Lower lobe of right lung (tissue), 2 donors: Measurements from ENCODE around the gene PDZRN4. TPM values are rescaled to one million over a fixed set of nuclear protein-coding genes. Genes with fewer than 3 reads are reported as not detected.

Experiments
- ATAC-seq, 2 donors: fragments of 200-7000 bp; cut with Tn5 transposase; one replicate each; pipeline ENCODE4 v1.9.1; 2020 to 2022; ENCODE audit warnings: mild to moderate bottlenecking in 2 of 2, moderate library complexity in 2 of 2
- DNase-seq: peaks from one replicate; pipeline ENCODE4 v3.0.0-alpha.2; 2020
- H3K27ac ChIP-seq: fragments of 200-600 bp; one replicate; pipeline ENCODE4 v1.8.0; 2022
- H3K27me3 ChIP-seq: fragments of 200-600 bp; one replicate; pipeline ENCODE4 v1.8.0; 2022; ENCODE audit warnings: low read depth
- H3K36me3 ChIP-seq: fragments of 200-600 bp; one replicate; pipeline ENCODE4 v1.8.0; 2022; ENCODE audit warnings: mild to moderate bottlenecking
- H3K4me1 ChIP-seq: fragments of 200-600 bp; one replicate; pipeline ENCODE4 v1.8.0; 2022
- H3K4me3 ChIP-seq: fragments of 200-600 bp; one replicate; pipeline ENCODE4 v1.8.0; 2022; ENCODE audit warnings: mild to moderate bottlenecking
- H3K9me3 ChIP-seq: fragments of 200-600 bp; one replicate; pipeline ENCODE4 v1.8.0; 2022
- intact Hi-C: fragments of 100-400 bp; cut with DNase I; formaldehyde crosslinking; loops from one replicate; pipeline ENCODE4 v1.11.0; 2022
- total RNA-seq: library from RNA; stranded (reverse); fragmentation: NEBNext Ultra II Directional; extraction: Animal tissue kit (Norgen Biotek cat#: 25700); gene quantifications from one replicate; pipeline ENCODE4 v1.2.1, GENCODE V29; 2021
- TF ChIP-seq, protein P1 (sequence below): fragments of 200-600 bp; IDR thresholded peaks from one replicate; pipeline ENCODE4 v1.8.0; 2022; ENCODE audit warnings: antibody characterized with exemption, mild to moderate bottlenecking
- donor health status: DM: no; HTN: yes; CAD: no; lungs with severe emphysema.

Gene PDZRN4
- total RNA-seq, 1 donor from 2014 or later, result 1.6 TPM

DNA sequence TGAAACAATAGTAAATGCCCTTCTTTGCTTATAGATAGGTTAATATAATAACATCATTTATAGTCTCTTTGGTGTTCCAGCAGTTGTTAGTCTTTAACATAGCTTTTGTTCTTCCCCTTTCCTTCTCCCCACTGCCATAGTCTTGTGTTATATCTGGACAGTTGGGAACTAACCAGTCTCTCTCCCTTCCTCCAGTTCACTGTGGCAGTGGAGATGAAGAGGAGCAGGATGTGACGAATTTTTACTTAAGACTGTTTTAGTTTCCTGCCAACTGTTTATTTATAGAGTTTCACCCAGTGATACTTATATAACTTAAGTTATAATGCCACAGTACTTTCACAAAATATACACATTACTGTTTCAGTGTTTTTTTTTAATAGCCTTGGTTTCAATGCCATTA, 277.4 kb downstream of the PDZRN4 start:
- ATAC-seq, result no peak
- Histone ChIP-seq H3K4me1 (no peaks in the 10 kb centered on the region), H3K36me3 (no peaks in the 10 kb centered on the region), H3K9me3 (no peaks in the 10 kb centered on the region), H3K27ac (no peak overlapping the region), H3K27me3 (no peaks in the 10 kb centered on the region), H3K4me3 (no peak overlapping the region)
- TF ChIP-seq, protein P1, sequence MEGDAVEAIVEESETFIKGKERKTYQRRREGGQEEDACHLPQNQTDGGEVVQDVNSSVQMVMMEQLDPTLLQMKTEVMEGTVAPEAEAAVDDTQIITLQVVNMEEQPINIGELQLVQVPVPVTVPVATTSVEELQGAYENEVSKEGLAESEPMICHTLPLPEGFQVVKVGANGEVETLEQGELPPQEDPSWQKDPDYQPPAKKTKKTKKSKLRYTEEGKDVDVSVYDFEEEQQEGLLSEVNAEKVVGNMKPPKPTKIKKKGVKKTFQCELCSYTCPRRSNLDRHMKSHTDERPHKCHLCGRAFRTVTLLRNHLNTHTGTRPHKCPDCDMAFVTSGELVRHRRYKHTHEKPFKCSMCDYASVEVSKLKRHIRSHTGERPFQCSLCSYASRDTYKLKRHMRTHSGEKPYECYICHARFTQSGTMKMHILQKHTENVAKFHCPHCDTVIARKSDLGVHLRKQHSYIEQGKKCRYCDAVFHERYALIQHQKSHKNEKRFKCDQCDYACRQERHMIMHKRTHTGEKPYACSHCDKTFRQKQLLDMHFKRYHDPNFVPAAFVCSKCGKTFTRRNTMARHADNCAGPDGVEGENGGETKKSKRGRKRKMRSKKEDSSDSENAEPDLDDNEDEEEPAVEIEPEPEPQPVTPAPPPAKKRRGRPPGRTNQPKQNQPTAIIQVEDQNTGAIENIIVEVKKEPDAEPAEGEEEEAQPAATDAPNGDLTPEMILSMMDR, result no peak
- intact Hi-C loops, result no loop called here
- DNase-seq, result no peak

DNA sequence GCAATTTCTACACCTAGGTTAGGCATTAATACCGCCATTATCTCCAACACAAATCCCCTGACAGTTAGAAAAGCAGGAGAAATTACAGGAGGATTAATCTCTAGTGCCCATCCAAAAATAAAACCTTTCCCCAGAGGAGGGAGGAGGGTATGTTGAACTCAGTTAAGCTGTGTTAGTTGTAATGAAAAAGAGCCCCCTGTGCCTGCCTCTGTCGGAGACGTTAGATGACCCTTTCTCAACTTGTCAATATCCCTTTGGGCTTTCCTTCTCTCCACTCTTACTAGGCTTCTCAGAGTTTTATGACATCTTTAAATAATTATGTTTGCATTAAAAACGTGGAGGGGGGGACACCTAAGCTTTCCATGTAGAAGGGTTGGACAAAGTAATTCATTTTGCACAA, 278.2 kb downstream of the PDZRN4 start:
- no peak for ATAC-seq
- DNase-seq, result no peak
- no peak overlapping the region for H3K27ac ChIP-seq
- intact Hi-C loops, result no loop called here
- no peaks in the 10 kb centered on the region for H3K9me3 ChIP-seq
- no peaks in the 10 kb centered on the region for H3K4me1 ChIP-seq
- TF ChIP-seq, protein P1, result no peak
- H3K4me3 ChIP-seq, result no peak overlapping the region
- no peaks in the 10 kb centered on the region for H3K36me3 ChIP-seq
- no peaks in the 10 kb centered on the region for H3K27me3 ChIP-seq

DNA sequence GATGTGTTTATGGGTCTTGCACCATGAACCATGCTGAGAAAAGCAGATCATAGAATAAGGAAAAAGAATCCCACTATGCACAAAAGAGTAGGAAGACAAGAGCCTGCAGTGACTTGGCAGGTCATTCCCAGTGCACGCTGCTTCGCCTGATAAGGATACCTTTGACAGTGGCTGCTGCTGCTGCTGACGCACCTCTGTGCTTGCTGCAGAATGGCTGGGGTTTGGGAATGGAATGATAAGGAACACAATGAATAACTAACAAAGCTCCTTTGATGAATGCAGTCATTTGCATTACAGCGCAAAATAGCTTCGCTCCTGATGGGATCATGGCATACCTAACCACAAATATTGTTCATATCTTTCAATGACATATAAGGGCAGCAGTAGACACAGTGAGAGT, 278.7 kb downstream of the PDZRN4 start:
- no peaks in the 10 kb centered on the region for H3K4me1 ChIP-seq
- DNase-seq (no peak), ATAC-seq (no peak)
- H3K36me3 ChIP-seq, result no peaks in the 10 kb centered on the region
- H3K27me3 ChIP-seq, result no peaks in the 10 kb centered on the region
- TF ChIP-seq, protein P1, result no peak
- intact Hi-C loops, result no loop called here
- no peak overlapping the region for H3K4me3 ChIP-seq
- no peaks in the 10 kb centered on the region for H3K9me3 ChIP-seq
- no peak overlapping the region for H3K27ac ChIP-seq

DNA sequence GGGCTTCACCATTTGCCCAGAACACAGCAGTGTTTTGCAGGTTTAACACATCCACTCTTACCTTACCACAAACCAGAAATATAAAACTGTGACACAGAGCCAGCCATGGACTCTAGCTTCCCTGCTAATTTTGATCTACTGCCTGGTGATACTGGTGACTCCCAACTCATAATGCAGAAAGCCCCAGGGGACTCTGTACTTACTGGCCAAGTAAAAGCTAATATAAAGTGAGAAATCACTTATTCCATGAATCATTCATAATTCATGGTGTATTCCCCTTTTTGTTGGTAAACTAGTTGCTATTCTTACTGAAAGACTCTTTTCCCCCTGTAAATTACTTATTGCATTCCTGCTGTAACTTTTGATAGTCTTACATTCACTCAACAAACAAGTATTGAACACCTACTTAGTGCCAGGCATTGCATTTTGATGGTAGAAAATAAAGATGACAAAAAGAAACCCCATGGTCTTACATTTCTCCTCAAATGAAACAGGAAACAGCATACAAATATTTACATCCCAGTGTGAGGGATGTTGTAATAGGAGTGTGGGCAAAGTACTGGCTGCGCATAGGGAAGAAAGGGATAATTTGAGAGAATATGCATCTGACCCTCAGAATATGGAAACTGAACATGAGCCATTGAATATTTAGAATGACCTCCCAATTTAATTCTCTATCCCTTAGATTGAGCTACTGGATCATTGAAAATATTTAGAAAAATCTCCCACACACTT, 279.6 kb downstream of the PDZRN4 start:
- Histone ChIP-seq H3K4me3 (no peak overlapping the region), H3K9me3 (no peaks in the 10 kb centered on the region), H3K27me3 (no peaks in the 10 kb centered on the region), H3K4me1 (no peaks in the 10 kb centered on the region), H3K36me3 (no peaks in the 10 kb centered on the region), H3K27ac (no peak overlapping the region)
- intact Hi-C loops, result no loop called here
- ATAC-seq (no peak), DNase-seq (no peak)
- TF ChIP-seq, protein P1, result no peak

DNA sequence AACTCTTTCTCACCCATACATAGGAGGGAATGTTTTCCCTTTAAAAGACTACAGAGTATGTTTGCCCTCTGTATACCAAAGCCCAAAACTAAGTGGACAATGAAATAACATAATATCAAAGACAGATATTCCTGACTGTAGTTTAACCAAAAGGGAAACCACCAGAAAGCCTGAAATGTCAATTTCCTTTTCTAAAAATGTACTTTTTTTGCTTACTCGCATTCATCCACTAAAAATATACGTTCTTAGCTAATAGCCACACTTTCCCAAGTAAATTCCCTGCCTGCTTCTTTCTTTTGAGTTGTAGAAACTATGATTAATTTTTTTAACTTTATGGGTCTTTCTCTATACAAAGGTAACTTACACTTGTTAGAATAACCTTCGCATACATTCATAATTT, 280.2 kb downstream of the PDZRN4 start:
- Histone ChIP-seq H3K4me3 (no peak overlapping the region), H3K27me3 (no peaks in the 10 kb centered on the region), H3K9me3 (no peaks in the 10 kb centered on the region), H3K27ac (no peak overlapping the region), H3K4me1 (no peaks in the 10 kb centered on the region), H3K36me3 (no peaks in the 10 kb centered on the region)
- no peak for ATAC-seq
- DNase-seq, result no peak
- TF ChIP-seq, protein P1, result no peak
- intact Hi-C loops, result no loop called here
